Renal cortical epithelial cell (primary cell): ENCODE measurements around the gene HAGHL. TPM values are rescaled to one million over a fixed set of nuclear protein-coding genes. Genes with fewer than 3 reads are reported as not detected.
"Not testable (repeated sequence)": the region's sequence is repeated elsewhere in the genome, so short reads cannot be mapped to it uniquely, and the experiment has no call there.

Experiments
- DNase-seq: peaks from one replicate; pipeline ENCODE4 v3.0.0-alpha.2; 2011; ENCODE audit warnings: low read depth
- total RNA-seq: library from RNA; depleted of rRNA; stranded (reverse); fragments of >200 nt; gene quantifications from 2 replicates; pipeline ENCODE4 v1.2.3, GENCODE V29; 2014

Gene HAGHL
- total RNA-seq, 1 donor from 2014 or later = 10.5 TPM

DNA sequence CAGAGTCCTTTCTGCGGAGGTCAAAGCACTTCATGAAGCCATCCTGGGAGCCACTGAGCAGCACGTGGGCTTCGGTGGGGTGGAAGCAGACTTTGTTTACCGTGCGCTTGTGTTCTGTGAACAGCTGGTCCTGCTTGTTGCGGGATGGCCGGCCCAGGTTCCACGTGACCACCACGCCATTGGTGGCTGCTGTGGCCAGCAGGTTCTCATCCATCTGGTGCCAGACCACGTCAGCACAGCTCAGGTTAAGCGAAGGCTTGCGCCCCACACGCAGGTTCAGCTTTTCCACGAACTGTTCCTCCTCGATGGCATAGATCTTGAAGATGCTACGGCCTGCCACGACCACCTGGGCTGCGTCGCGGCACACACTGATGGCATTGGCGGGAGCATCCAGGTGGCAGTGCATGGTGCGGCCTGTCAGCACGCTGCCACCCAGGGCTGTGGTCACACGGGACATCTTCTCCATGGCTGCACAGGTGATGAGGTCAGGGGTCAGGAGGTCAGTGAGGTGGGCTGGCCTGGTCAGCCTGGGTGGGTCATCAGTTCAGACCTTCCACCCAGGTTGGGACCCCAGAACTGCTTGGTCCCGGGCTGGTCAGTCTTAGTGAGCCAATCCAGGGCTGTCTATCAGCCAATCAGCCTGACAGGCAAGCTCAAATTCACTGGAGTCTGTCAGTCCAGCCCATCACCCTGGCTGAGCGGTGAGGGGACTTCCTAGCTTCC is 37.6 kb upstream of the HAGHL start:
- no peak for DNase-seq

- not testable (repeated sequence) for DNase-seq
Measured at GRCh38 chr16:691242-691641, 35.7 kb upstream of the HAGHL start.

GRCh38 chr16:692356-693108 is 34.4 kb upstream of the HAGHL start:
- no peak for DNase-seq

- no peak for DNase-seq
Measured at GRCh38 chr16:693364-693763, 33.5 kb upstream of the HAGHL start.

DNA sequence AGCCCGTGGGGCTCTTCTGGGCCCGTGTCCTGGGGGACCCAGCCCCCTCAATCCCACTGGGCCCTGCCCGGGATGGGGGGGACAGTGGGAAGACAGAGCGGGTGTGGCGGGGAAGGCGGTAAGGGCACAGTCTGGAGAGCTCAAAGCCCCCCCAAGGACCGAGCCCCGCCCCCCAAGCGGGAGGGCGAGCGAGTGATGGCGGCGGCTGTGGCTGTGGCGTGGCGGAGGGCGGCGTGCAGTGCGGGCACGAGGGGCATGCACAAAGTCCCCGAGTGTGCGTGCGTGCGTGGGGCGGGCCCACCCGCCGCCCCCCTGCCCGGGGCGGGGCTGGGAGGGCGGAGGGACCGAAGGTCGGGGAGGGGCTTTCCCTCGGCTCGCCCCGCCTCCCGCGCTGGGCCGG is 33.1 kb upstream of the HAGHL start:
- no peak for DNase-seq

- DNase-seq = no peak
Measured at GRCh38 chr16:694187-694862, 32.6 kb upstream of the HAGHL start.

GRCh38 chr16:694863-695354 is 32.0 kb upstream of the HAGHL start:
- no peak for DNase-seq

DNA sequence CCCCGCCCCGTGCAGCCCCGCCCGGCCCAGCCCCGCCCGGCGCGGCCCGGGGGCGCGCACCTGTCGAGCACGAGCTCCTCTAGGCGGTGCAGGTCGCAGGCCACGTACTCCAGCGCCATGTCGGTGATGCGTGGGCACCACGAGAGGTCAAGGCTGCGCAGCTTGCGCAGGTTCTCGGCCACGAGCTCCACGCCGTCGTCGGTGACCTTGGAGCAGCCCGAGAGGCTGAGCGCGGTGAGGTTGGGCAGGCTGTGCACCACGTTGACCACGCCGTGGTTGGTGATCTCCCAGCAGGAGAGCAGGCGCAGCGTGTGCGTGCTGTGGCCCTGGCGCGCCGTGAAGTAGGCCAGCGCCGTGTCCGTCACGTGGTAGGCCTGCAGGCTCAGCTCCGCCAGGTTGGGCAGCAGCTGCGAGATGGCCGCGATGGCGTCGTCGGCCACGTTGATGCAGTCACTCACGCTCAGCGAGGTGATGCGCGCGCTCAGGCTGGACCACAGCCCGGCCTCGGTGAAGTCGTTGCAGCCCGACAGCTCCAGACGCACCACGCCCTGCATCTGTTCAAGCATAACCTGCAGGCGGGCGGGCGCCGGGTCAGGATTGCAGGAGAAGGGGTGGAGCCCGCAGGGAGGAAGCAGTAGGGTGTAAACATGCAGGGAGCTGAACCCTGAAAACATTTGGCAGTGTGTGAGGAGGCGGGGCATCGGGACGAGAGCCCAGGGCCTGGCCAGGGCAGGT is 31.4 kb upstream of the HAGHL start:
- peak; percentile 44 for DNase-seq

DNA sequence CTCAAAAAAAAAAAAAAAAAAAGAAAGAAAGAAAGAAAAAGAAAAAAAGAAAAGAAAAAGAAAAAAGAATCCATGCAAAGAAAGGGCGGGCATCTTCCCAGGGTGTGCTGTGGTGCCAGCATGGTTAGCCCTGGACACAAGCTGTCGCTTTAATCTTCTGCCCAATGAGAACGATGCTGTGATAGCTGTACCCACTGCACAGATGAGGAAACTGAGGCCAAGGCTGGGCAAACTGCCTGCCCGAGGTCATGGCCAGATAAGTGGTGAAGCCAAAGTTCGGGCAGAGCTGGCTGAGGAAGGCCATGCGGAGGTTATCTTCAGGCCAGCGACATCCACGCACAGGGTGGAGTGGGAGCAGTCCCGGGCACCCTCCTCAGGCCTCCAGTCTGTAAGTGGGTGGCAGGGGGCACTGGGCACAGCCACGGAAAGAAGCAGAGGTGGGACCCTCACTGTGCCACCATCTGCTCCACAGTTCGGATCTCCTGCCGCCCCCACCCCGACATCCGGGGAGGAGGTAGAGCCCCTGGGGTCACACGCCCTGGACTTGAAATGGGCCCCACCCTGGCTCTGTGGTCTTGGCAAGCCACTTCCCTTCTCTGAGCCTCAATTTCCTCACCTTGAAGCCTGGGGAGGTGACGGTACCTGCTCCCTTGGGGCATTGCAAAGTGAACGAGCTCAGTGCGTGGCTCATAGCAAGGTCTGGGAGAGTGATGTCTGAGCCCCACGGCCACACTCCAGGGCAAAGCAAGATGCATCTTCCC is 27.8 kb upstream of the HAGHL start:
- no peak for DNase-seq

DNA sequence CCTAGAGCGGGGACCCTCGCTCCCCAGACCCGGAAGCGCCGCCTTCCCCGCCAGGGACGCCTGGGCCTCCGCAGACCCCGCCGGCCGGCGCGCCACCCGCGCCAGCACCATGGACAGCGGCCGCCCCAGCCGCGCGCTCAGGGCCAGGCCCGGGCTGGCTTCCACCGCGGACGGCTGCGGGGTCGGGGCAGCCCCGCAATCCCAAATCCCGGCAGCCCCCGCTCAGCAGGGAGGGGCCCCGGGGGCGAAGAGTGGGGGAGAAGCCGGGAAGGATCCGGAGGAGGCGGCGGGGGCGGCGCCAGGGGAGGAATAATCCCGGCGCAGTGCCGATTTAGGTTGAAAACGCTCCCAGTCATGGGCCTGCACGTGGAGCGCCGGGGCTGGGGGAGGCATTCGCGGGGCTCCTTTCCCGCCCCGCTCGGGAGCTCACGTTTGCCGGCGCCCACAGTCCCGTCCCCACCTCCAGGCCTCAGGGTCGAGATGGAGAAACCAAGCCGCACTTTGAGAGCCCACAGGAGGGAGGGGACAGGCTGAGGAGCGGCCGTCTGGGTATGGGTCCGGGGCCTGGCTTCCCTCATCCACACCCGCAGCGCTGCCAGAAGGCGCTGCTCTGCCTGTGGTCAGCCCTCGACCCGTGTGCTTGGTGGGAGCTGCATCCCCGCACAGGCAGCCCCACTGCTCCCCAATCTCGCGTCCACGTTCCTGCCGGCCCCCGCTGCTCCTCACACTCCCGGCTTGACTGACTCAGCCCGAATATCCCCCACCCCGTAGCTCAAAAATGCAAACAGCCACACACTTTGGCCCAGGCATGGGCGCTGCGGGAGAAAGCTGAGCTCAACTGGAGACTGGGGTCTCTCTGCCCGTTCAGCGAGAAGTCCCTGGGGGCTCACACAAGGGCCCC is 26.0 kb upstream of the HAGHL start:
- DNase-seq = no peak

DNA sequence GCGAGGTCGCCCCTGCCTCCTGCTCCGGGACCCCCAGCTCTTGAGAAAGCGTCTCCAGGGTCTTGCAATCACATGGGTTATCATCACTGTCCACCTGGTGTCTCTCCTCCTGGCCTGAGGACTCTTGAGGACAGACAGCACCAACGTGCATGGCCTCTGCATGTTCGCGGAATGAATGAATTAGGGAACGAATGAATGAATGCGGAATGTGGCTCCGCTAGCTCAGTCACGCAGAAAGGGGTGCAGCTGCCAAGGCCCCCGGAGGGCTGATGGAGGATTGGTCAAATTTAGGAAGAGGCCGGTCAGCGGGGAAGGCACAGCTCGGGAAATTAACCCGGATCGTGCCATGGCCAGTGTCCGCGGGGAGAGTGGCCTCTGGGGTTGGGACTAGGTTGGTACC is 24.6 kb upstream of the HAGHL start:
- no peak for DNase-seq

GRCh38 chr16:703406-703805 is 23.5 kb upstream of the HAGHL start:
- DNase-seq = no peak

- no peak for DNase-seq
Measured at GRCh38 chr16:704047-704446, 22.9 kb upstream of the HAGHL start.

- DNase-seq = no peak
Measured at GRCh38 chr16:704552-705380, 22.1 kb upstream of the HAGHL start.

DNA sequence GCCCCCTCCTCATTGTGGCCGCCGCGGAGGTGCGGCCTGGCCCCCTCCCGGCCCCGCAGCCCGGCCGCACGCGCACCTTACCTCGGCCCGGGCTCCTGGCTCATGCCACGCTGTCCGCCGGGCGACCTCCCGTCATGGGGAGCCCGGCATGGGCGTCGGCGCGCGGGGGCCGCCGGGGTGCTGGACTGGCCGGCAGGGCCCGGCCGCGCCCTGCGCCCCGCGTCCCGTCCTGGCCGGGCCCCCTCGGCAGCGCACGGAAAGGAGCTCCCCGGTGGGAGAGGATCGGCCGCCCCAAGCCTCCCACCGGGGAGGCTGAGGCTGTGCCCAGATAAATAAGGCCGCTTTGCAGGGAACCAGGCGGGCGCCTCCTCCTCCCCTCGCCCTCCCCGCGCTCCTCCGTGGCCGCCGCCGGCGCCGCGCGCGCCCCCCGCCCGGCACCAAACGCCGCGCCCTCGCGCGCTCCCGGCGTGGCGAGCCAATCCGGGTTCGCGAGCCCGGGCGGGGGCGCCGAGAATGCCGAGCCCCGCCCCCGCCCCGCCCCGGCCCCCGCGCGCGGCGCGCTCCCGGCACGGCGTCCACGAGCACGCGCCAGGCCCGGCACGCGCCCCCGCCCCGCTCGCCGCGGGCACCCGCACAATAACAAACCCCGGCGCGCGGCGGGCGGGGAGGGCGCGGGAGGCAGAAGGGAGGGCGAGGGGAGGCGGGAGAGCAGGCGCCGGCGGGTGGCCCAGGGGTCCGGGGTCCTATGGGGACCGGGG is 21.3 kb upstream of the HAGHL start, which contains the start of gene FBXL16:
FBXL16 (minus strand) TSS at position 371 of the 758 bp plus-strand sequence. CDS start 8,396 bp downstream, outside the sequence.
- no peak for DNase-seq

- DNase-seq = no peak
Measured at GRCh38 chr16:706189-707061, 20.5 kb upstream of the HAGHL start.

GRCh38 chr16:707062-707538 is 19.8 kb upstream of the HAGHL start:
- no peak for DNase-seq
